Epidermal melanocyte (primary cell): Measurements from ENCODE around the gene RFWD3.
A peak's percentile ranks its signal among the peaks of the same experiment; 100 is the strongest.

Source experiments
- DNase-seq: peaks from one replicate; pipeline ENCODE4 v3.0.0; 2011; ENCODE audit warnings: low spot score; ENCODE audit not compliant: insufficient read length

Gene RFWD3

DNA sequence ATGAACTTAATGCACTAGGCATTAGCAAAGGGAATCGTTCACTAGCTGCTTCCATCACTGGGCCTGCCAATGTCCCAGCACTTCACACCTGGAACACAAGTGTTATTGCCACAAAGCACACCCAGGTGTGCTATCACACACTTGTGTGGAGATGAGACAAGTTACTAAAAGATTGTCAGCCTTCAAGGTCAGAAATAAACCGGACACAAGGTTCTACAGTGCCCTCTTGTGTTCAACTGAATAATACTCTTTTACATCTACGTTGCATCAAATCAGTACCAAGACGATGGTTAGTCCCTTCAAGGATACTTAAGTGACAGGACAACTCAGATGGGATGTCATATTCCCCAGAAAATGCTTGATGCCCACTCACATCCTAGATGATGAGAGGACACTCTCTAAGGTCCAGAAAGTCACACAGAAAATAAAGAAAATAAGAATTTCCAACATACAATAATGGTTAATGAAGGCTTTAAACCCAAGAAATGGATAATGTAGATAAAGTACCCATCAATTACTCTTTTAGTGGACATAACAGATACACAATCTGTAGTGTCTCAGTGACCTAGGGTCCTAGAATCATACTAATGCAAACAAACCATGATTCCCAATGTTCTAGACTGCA is 43.4 kb downstream of the RFWD3 start:
- DNase-seq = peak; percentile 42

DNA sequence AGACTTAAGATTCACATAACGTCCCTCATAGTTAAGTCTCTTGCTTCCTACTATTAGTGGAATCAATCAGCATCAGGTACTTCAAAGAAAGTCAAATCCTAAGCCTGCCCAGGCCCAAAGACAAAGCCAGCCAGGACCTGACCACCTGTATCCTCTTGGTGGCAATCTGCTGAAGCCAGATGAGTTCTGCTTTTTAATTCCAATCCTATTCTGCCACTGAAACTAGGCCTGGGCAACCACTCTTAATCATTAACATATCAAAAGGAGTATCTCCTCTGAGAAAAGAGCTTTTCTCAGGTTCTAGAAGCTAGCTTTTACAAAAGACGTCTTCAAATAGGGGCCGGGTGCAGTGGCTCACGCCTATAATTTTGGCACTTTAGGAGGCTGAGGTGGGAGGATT is 44.7 kb downstream of the RFWD3 start:
- DNase-seq = no peak

DNA sequence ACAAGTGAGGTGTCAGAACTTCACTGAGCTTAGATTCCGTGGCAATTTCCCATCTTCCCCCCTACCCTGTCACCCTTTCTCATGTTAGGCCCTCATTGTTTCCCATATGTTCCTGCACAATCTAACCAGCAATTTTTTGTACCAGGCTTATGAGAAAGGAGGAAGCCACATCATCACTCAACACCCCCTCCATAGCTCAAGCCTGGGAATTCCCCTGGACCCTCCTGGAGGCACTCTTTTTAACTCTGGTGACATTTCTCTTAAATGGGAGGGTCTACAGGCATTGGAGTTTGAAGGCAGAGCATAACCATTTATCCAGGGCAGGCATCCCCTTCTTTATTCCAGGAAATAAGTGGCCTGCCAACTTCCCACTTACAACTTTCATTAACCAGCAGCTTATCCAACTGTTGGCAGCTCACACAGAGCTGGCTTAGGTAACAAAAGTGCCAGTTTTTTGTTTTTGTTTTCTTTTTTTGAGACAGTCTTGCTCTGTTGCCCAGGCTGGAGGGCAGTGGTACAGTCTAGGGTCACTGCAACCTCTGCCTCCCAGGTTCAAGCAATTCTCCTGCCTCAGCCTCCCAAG is 49.4 kb downstream of the RFWD3 start:
- DNase-seq = no peak

DNA sequence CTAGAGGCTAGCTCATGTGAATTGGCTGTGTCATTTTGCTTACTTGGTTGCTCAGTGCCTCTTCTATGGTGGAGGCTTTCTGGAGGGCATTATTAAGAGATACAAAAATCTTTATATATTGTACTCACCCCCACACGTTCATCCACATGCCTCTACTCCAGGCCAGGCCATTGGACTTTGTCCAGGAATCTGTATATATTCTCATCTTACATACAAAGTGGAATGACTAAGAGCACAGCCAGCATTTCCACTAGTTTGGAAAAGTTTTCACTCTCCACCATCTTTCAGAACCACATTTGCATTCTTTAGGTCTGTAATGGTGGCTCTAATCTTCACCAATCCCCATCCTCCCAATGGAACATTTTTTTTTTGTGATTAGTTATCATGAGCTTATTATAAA is 55.0 kb downstream of the RFWD3 start:
- DNase-seq = no peak

DNA sequence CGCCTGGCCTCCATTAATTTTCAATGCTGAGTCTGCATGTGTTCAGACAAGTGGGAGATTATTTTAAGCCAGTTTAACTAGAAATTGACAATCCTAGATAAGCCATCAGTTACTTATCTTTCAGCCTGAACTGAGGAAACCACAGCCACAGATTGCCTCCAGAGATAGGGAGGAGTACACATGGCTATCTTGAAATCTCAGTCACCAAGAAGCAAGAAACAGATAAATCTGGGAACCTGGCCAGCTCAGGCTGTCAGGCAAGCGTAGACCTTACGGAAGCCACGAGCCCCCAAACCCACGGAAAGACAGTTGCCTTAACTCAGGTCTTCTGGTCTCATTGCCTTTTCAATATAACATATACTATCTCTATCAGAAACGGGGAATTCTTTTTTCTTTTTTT is 57.7 kb downstream of the RFWD3 start:
- no peak for DNase-seq

DNA sequence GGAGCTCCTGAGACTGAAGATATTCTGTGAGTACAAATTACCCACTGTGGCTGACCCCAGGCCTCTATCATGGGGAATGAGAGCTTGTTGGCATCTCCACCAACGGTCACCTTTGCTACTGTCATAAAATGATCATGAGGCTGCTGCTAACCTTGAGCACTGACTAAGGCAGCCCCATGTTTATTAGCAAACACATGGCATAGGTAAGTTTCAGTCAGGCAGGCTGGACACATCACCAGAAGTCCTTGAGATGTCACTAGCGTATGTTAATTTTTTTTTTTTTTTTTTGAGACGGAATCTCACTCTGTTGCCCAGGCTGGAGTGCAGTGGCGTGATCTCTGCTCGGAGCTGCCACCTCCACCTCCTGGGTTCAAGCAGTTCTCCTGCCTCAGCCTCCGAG is 58.3 kb downstream of the RFWD3 start:
- no peak for DNase-seq

DNA sequence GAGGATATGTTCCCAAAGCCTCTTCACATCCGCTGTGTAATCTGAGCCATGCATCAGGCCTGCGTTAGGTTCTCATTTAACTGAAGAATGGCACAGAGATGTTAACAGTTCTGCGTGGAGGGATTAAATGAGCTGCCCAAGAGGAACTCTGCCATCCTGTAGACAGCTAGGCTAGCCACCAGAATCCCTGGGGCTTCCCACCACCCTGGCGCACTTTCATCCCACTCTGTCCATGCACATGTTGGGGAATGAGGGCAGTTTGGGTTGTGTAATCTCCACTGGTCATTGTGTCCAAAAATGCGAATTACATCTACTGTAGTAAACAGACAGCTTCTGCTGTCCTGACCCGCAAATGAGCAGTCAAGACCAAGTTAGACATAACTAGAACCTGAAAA is 58.7 kb downstream of the RFWD3 start:
- no peak for DNase-seq

DNA sequence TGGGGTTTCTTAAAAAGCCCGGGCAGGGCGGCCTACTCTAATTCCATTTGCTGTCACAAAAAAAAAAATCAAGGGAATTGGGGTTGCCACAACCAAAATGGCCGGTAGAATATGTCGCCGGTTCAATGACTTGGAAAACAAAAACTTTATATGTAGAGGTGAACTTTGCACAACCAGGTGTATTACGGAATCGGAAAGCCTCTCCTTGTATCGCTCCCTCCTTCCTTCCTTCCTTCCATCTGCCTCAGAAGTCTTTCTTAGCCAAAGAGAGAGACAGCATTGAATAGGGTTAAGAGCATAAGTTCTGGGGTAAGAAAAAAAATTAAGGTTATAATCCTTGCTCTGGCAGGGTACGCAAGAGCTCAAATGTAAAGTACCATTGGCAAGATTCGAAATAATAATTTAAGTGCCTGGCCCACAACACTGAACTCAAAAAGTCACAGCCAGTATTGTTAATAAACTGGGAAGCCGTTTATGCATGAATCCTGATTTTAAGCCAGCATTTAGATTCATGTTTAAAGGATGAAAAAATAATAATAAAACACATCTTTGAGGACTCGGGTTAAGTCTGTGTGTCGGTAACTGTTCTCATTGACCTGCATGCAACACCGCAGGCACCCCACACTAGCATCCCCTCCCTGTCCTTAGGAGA is 59.2 kb downstream of the RFWD3 start:
- DNase-seq = no peak

DNA sequence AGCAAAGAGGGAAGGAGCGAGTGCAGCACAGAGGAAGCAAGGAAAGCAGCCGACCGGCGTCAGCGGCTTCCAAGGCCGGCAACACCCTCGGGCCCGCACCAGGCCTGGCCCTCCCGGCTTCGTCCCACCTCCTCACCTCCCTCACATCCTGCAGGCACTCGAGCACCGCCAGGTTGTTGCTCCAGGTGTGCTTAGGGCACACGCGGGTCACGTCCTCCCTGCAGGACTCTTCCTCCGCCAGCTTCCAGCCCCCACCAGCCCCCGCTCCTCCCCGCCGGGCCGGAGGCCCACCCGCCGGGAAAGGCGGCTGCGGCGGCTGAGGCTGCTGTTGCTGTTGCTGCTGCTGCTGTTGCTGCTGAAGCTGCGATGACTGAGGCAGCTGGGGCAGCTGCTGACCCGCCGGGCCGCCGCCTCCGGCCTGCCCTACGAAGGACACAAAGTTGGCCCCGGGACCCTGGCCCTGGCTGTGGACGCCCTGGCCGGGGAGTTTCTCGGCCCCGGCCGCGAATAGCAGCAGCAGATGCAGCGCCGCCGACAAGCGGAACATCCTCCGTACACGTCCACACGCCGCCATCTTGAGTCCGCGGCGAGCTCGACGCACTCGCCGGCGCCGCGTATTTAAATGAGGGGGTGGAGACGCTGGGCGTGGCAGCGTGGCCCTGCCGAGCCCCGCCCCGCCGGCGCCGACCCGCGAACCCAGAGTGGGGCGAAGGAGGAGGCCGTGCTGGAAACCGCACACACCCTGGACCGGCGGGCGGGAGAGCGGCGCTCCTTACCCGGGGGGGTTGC is 60.0 kb downstream of the RFWD3 start, which contains the start of gene GLG1:
TSS of gene GLG1 (minus strand) at position 594 of the 789 bp plus-strand sequence. CDS start at position 574, 20 bp downstream.
- peak; percentile 71 for DNase-seq

DNA sequence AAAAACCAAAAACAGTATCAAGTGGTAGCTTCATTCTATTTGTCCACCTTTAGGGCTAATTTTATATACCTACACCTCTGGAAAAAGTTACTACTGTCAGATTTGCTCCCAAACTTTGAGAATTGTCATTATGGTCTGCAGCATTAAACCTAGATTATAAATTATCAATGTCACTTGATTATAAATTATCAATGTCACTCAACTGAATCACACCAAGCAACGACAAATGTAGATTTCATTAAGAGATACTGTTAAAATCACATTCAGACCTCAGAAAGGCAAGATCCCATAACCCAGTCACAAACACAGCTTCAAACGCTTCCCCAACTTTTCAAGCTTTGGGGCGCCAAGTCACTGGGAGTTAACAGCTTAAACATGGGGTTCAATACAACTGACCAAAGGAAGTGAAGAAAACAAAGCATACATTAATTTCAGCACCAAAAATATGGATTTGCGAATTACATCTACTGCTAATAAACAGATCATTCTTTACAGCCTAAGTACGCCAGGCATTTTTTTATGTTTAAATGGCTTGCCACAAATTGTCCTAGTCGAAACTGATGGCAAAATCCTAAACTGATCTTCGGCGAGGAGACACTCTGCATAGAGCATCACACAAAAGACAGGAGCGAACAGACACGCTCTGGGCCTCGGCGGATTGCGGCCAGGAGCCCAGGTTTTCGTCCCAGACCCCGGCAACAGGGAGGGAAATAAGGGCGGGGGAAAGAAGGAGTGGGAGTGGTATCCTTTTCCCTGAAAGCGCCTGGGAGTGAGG is 60.7 kb downstream of the RFWD3 start:
- no peak for DNase-seq

DNA sequence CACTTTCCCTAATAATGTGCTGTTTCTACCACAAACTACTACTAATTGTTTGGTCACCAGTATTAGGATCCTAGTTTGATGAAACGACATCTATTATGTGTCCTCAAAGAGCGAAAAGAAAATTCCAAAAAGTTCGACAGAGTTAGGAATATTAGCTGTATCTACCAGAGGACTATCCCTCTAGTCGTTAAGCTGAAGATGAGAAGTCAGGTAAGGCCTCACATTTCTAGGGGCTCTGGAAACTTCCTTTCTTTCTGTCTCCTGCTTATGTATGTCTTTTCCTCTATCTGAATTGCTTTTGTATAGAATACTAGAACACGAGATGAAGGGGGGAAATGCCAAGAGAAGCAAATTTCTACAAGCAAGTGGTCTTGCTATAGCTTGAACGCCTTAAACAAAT is 61.3 kb downstream of the RFWD3 start:
- DNase-seq = no peak

DNA sequence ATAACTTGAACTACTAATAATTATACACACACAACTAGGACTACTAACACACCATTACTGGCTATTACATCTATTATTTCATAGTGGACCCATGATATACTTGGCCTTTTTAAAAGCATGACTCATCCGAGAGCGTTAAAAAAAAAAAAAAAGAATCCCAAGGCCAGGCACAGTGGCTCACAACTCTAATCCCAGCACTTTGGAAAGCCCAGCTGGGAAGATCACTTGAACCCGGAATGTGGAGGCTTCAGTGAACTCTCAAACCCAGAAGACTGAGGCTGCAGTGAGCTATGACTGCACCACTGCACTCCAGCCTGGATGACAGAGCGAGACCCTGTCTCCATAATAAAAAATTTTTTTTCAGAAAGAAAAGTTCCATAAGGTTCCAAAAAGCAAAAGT is 62.8 kb downstream of the RFWD3 start:
- DNase-seq = no peak

DNA sequence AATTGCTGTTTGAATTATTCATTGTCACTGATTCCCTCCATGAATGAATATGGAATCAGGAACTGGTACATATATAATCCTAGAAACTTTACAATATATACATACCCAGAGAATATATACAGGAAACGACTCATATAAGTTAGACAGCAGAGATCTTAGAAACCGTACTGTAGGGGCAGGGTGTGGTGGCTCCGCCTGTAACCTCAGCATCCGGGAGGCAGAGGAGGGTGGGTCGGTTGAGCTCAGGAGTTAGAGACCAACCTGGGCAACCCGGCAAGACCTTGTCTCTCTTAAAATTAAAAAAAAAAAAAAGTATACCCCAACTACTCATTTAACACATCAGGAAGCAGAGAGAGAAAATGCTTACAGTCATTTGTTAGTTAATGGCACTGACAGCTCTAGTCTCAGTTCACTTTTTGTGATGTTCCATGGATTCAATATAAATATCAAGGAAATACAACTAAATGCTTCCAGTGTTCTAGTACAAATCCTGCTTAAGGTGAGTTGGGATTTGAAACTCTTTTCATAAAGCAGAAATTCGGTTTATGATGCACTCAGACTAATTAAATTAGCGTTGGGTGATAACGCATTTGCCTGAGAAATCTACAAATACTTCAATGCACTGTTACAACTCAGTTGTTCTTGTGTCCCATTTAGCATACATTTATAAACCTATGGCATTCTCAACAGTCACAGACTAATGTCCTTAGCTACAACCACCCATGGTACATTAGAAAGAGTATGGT is 65.4 kb downstream of the RFWD3 start:
- DNase-seq = no peak

DNA sequence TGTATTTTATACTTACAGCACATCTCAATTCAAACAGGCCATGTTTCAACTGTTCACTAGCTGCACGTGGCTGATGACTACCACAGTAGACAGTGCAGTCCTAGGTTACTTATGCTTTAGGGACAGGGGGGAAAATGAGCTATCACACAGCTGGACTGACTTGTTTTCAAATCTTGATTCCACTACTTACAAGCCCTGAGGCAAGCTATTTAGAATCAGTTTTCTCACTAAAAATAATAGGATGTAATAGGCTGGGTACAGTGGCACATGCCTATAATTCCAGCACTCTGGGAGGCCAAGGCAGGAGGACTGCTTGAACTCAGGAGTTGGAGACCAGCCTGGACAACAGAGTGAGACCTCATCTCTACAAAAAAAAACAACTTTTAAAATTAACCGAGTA is 70.1 kb downstream of the RFWD3 start:
- DNase-seq = no peak

DNA sequence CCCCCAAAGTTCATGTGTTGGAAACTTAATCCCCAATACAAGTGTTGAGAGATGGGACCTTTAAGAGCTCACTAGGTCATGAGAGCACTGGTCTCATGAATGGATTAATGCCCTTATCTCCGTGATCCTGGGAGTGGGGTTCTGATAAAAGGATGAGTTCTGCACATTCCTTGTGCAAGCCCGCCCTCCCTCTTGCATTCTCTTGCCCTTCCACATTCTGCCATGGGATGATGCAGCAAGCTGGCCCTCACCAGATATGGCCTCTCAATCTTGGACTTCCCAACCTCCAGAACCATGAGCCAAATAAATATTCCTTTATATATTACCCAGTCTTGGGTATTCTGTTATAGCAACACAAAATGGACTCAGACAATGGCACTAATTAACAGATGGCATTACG is 73.8 kb downstream of the RFWD3 start:
- DNase-seq = no peak

DNA sequence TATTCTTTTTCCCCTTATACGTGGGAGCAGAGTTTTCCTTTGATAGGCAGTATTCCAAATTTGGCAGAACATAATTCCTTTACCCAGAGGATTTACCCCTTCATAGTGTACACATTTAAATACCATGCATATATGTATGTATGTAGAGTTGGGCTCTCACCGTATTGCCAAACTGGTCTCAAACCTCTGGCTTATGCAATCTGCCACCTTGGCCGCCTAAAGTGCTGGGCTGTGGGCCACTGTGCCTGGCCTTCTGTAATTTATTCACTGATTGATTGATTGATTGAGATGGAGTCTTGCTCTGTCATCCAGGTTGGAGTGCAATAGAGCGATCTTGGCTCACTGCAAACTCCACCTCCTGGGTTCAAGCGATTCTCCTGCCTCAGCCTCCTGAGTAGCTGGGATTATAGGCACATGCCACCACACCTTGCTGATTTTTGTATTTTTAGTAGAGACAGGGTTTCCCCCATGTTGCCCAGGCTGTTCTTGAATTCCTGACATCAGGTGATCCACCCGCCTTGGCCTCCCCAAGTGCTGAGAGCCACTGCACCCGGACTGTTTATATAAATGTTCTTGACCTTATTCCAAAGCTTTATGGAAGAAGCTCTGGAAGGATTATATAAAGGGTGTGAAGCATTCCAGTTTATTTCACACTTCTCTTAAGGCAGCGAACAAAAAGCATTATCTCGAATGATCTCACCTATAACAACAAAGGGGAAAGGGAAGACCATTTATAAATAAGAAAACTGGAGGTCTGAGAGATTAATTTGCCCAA is 74.6 kb downstream of the RFWD3 start:
- no peak for DNase-seq

DNA sequence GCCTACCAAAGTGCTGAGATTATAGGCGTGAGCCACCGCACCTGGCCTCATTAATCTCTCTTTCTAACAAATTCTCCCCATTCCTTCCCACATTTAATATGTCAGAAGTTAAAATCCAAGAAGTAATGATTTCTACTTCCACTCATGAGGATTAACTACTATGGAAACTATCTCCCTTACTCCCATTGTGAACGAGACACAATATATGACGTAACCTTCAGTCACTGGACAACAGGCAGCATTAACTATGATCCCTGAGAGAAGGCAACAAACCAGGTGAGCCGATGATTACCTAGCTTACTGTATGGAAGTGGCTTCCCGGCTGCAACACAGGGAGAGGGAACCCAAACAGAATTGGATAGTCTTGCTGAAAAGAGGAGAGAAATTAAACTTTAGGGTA is 79.7 kb downstream of the RFWD3 start:
- DNase-seq = no peak

DNA sequence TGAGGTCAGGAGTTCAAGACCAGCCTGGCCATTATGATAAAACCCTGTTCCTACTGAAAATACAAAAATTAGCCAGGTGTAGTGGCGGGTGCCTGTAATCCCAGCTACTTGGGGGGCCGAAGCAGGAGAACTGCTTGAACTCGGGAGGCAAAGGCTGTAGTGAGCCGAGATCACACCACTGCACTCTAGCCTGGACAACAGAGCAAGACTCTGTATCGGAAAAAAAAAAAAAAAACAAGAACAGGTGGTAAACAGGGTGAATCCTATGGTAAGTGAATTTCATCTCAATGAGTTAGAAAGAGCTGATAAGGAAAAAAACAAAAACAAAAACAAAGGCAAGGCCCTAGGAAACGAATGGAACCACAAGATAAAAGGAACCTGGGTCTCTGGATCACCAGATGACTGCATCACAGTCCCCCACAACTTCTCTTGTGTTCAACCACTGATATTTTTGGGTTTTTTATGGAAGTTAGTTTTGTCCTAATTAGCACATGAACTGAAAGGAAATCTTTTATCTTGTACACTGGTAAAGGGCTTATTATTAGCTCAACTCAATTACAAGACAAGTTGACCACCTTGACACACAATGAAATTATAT is 80.7 kb downstream of the RFWD3 start:
- DNase-seq = no peak

DNA sequence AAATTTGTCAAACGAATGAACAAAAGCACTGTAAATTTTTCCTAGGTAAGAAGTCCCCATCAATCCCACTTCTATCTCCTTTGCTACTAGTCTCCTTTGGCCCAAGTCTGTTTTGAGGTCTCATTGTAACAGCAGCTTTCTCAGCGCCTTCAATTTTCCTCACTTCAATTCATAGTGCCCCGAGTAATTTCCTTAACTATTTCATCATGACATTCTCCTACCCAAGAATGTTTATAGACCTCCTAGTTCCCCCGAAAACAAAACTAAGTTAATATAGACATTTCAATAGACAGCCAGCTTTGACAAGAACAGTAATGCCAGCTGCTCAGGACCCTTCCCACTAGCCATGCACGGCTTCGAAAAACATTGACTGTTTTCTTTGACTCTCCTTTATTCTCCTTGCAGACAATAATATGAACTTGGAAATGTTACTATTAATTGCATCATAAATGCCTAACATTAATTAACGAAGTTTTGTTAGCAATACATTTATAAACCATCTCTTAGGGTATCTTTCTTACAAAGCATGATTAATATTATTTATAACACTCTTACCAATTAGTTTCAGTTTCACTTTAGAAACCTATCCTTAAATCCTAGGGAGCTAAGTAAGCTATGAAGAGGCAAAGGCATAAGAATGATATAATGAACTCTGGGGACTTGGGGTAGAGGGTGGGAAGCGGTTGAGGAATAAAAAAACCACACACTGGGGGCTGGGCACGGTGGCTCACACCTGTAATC is 82.6 kb downstream of the RFWD3 start:
- no peak for DNase-seq
